LNCAP (cell line): ENCODE measurements around the gene NRP2.

Experiments
- TF ChIP-seq, protein P1 (sequence below): fragments of 450-650 bp; IDR thresholded peaks from 2 replicates; pipeline ENCODE4 v1.5.1; 2017; ENCODE audit warnings: mild to moderate bottlenecking

Gene NRP2

DNA sequence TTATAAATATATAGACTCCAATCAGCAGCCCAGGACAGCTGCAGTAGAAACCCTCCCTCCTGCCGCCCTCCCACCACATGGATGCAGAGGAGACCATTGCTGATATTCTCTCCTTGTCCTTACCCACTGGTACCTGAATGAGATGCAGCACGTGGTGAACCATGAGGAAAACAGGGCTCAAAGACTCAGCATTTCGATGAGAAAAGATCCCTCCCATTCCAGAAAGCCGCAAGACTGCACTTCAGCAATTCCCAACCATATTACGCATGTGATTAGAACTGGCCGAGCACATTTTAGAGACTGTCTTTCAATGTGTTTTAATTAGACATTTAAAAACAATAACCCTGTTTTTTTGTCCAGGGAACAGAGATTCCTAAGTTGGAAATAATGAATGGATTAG is 125.5 kb downstream of the NRP2 start:
- TF ChIP-seq, protein P1, sequence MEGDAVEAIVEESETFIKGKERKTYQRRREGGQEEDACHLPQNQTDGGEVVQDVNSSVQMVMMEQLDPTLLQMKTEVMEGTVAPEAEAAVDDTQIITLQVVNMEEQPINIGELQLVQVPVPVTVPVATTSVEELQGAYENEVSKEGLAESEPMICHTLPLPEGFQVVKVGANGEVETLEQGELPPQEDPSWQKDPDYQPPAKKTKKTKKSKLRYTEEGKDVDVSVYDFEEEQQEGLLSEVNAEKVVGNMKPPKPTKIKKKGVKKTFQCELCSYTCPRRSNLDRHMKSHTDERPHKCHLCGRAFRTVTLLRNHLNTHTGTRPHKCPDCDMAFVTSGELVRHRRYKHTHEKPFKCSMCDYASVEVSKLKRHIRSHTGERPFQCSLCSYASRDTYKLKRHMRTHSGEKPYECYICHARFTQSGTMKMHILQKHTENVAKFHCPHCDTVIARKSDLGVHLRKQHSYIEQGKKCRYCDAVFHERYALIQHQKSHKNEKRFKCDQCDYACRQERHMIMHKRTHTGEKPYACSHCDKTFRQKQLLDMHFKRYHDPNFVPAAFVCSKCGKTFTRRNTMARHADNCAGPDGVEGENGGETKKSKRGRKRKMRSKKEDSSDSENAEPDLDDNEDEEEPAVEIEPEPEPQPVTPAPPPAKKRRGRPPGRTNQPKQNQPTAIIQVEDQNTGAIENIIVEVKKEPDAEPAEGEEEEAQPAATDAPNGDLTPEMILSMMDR, result no peak

DNA sequence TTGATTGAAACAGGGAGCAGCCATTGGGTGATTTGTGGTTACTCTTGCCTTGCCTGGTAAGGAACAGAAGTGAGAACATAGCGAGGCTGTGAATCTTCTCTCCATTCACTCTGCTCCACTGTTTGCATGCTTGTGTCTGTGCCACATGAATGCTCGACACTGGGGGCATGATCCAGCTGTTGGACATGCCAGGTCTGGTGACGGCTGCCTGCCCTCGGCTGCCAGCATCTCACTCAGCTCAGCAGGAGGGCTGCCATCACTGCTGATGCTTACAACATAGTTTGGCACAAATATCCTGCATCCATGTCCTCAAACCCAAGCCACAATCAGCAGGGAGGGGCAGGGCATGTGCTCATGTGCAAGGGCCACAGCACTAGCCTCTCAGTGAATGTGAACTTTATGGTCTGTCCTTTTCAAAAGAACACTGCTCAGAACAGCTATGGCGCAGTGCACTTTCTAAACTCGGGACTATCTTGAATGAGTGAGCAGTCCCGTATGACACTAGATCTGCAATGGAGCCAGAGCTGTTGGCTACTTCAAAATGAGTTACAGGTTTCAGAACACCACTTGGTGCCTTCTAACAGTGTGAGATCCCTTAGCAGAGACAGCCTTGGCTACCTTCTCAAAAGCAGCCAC is 126.3 kb downstream of the NRP2 start:
- TF ChIP-seq, protein P1, result no peak

DNA sequence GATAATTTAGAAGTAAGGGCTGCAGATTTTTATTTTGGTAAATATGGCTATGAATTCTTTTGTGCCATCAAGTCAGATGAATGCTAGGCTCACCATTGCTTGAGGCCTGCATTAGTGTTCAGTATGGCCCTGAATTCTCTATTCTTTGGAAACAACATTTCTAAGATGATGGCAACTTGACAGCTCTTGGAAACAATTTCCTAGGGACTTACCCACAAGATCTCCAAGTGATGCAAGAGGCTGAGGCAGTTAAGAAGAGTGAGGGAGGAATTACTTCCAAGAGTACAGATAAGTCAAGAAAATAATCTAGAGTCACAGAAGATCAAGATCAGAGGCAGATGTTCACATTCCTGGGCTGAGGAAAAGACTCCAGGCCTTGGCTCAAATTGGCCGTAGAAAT is 129.1 kb downstream of the NRP2 start:
- TF ChIP-seq, protein P1, result no peak

DNA sequence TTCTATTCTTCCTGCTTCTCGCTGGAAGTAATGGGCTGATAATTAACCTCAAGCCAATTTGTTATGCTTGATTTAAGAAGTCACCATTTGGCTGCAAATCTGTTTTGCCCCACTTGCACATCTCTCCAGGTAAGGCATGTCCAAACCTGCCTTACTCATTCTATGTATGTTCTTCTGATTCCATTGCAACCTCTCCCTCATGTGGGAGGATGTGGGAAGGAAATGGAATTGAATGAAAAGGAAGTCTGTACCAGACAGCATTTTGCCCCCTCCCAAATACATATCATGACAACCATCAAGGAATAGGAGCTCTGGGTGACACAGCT is 131.7 kb downstream of the NRP2 start:
- TF ChIP-seq, protein P1, result no peak

DNA sequence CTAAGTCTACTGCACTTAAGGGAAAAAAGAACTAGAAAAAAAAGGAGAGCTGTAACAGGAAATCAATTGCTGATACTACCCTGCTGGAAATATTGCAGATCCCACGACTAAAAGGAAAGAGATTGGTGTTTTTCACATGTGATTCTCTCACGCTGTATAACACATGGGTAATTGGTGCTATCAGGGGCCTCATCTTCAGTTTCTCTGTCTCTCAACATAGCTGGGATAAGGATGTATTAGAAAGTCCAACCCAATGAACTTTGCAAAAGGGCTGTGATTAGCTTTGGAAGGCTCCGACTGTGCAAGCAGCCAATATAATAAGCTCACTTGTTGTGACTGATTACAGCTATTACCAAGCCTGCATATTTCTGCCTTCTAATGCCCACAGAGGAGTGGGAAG is 133.4 kb downstream of the NRP2 start:
- TF ChIP-seq, protein P1, result no peak

DNA sequence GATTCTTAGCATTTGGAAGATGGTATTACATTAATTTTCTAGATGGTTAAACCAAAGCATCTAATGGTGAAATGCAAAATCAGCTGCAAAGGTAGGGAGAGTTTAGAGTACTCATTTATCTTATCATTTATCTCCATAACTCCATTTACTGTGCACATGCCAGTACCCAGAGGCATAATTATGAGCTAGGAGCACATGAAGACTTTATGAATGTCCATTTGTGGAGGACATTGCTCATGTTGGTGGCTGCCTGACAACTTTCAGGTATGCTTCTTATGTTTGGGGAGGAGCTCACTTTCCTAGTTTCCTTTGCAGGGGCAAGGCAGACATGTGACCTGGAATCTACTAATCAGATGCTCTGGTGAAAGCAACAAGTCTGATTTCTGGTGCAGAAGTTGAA is 134.0 kb downstream of the NRP2 start:
- TF ChIP-seq, protein P1, result no peak

DNA sequence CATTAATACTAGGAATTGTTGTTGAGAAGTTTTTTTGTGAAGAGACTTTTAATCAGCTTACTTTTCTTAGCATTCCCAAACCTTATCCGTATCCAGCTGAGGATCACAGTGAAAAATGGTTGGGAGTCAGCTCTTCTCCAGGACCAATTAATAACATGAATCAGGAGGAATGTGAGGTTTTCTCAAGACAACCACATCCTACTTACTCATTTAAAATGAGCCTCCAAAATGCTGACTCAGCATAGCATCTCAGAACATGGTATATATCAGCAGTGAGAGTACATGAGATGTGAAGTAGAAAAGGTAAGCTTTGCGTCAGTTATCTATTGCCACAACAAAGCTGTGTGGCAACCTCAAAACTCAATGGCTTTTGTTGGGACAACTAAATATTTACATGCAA is 140.3 kb downstream of the NRP2 start:
- TF ChIP-seq, protein P1, result no peak

DNA sequence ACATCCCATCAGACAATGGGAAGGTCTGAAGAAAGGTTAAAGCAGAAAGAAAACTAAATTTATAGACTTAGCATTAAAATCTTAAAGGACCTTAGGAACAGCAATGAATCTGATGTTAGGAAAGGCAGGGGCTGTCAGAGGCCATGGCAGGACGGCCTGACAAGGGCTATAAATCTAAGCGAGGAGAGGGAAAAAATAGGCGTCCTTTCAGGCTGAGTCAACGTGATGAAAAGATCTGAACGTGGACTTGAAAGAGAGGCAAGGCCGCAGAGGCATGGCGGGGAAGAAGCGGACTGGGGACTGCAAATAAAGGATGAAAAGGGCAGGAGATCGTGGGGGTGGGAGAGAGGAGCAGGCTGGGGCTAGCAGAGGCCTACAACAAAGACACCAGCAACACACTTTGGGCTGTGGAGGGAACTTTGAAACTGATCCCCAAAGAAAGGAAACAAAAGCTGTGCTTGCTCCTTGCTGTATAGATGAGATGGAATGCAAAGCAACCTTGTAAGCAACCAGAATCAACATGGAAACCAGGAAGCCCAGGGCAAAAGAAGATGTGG is 145.6 kb downstream of the NRP2 start:
- TF ChIP-seq, protein P1, result no peak
